Esophagus muscularis mucosa (tissue), 4 donors: ENCODE data around the gene PATL1. TPM values are rescaled to one million over a fixed set of nuclear protein-coding genes. Genes with fewer than 3 reads are reported as not detected.
"Not testable (repeated sequence)": the region's sequence is repeated elsewhere in the genome, so short reads cannot be mapped to it uniquely, and the experiment has no call there.

Source experiments
- DNase-seq: peaks from one replicate; pipeline ENCODE4 v3.0.0-alpha.2; 2017; ENCODE audit errors: extremely low spot score
- H3K27ac ChIP-seq, 4 donors: fragments of 200-600 bp; sonication (generic); replicated peaks in 1 of 4; 1 replicate in 3 of 4; 2 replicates in 1 of 4; pipeline ENCODE4 v1.5.1; 2016 to 2019; ENCODE audit warnings: mild to moderate bottlenecking in 1 of 4
- H3K27me3 ChIP-seq, 4 donors: fragments of 200-600 bp; sonication (generic); one replicate each; pipeline versions ENCODE4 v1.5.1 to v1.6.0; 2016 to 2019
- H3K36me3 ChIP-seq, 4 donors: fragments of 200-600 bp; sonication (generic); one replicate each; pipeline ENCODE4 v1.5.1; 2016 to 2019
- H3K4me1 ChIP-seq, 4 donors: fragments of 200-600 bp; sonication (generic); one replicate each; pipeline ENCODE4 v1.5.1; 2016 to 2019
- H3K4me3 ChIP-seq, 4 donors: fragments of 200-600 bp; sonication (generic); 1 replicate in 2 of 4; 2 replicates in 2 of 4; pipeline ENCODE4 v1.5.1; 2016 to 2019; ENCODE audit warnings: mild to moderate bottlenecking in 4 of 4, moderate library complexity in 1 of 4
- H3K9me3 ChIP-seq, 4 donors: fragments of 200-600 bp; sonication (generic); 1 replicate in 3 of 4; 2 replicates in 1 of 4; pipeline ENCODE4 v1.5.1; 2016 to 2019
- EP300 ChIP-seq: sonication (generic); formaldehyde crosslinking; IDR thresholded peaks from one replicate; pipeline ENCODE4 v1.6.1; 2017; ENCODE audit warnings: antibody characterized with exemption
- POLR2A ChIP-seq: fragments of 450-650 bp; IDR thresholded peaks from one replicate; pipeline ENCODE4 v1.6.1; 2017; ENCODE audit warnings: antibody characterized with exemption, moderate library complexity, mild to moderate bottlenecking, low read depth
- POLR2AphosphoS5 ChIP-seq, 2 donors: sonication (generic); formaldehyde crosslinking; IDR thresholded peaks; one replicate each; pipeline ENCODE4 v1.6.1; 2017; ENCODE audit warnings: antibody characterized with exemption in 2 of 2
- WGBS: methylation state at CpG from one replicate; pipeline ENCODE4 v1.1.5; 2018; 5-methylcytosine and 5-hydroxymethylcytosine counted together
- intact Hi-C: fragments of 100-400 bp; cut with DNase I; formaldehyde crosslinking; loops from one replicate; pipeline ENCODE4 v1.15.1; 2023
- total RNA-seq, 4 donors: library from RNA; depleted of rRNA; stranded (reverse); fragments of >200 nt; gene quantifications; one replicate each; pipeline versions ENCODE4 v1.1.0 to v1.2.1, GENCODE V29; 2016
- TF ChIP-seq, protein P1 (sequence below), 3 experiments: fragments of 200-600 bp in 2 of 3; fragments of 450-650 bp in 1 of 3; sonication (generic) in 2 of 3; IDR thresholded peaks; one replicate each; pipeline ENCODE4 v1.5.1; 2017 to 2019; ENCODE audit warnings: antibody characterized with exemption in 3 of 3, mild to moderate bottlenecking in 2 of 3, moderate library complexity in 1 of 3

Gene PATL1
- total RNA-seq, 4 donors from 2014 or later = 12.5 to 18.5 (median 16.1) TPM

- no peak overlapping the region for H3K4me3 ChIP-seq
Observed at GRCh38 chr11:59698506-59698905, 29.7 kb upstream of the PATL1 start.

DNA sequence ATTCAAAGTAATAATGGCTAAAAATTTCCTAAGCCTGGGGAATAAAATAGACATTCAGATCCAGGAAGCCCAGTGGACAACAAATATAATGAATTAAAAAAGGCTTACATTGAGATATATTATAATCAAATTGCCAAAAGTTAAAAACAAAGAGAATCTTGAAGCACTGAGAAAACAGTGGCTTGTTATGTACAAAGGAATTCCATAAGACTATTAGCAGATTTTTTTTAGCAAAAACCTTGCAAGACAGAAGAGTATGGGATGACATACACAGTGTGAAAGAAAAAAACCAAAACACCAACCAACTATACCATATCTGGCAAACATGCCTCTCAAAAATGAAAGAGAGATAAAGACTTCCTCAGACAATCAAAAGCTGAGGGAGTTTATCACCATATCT is 24.1 kb upstream of the PATL1 start:
- no peak for DNase-seq
- Histone ChIP-seq H3K27ac (no peak overlapping the region), H3K9me3 (peaks cover 0 to 22% (median 11%) of the 10 kb centered on the region in 4 donors), H3K4me1 (no peaks in the 10 kb centered on the region), H3K27me3 (peaks cover 0 to 9% (median 0%) of the 10 kb centered on the region in 4 donors), H3K36me3 (no peaks in the 10 kb centered on the region), H3K4me3 (no peak overlapping the region)
- TF ChIP-seq, protein P1, sequence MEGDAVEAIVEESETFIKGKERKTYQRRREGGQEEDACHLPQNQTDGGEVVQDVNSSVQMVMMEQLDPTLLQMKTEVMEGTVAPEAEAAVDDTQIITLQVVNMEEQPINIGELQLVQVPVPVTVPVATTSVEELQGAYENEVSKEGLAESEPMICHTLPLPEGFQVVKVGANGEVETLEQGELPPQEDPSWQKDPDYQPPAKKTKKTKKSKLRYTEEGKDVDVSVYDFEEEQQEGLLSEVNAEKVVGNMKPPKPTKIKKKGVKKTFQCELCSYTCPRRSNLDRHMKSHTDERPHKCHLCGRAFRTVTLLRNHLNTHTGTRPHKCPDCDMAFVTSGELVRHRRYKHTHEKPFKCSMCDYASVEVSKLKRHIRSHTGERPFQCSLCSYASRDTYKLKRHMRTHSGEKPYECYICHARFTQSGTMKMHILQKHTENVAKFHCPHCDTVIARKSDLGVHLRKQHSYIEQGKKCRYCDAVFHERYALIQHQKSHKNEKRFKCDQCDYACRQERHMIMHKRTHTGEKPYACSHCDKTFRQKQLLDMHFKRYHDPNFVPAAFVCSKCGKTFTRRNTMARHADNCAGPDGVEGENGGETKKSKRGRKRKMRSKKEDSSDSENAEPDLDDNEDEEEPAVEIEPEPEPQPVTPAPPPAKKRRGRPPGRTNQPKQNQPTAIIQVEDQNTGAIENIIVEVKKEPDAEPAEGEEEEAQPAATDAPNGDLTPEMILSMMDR (IDR thresholded peaks at IDR 0.05) = no peak
- TF ChIP-seq POLR2A (no peak), EP300 (no peak), POLR2AphosphoS5 (IDR thresholded peaks at IDR 0.05) (no peak)
- intact Hi-C loops = no loop called here

More at GRCh38 chr11:59698506-59698905, 29.7 kb upstream of the PATL1 start:
- H3K4me1 ChIP-seq = no peaks in the 10 kb centered on the region
- DNase-seq = no peak
- no peak overlapping the region for H3K27ac ChIP-seq
- H3K36me3 ChIP-seq = no peaks in the 10 kb centered on the region
- no peaks in the 10 kb centered on the region for H3K27me3 ChIP-seq
- peaks cover 0 to 7% (median under 1%) of the 10 kb centered on the region in 4 donors for H3K9me3 ChIP-seq
- no peak for TF ChIP-seq POLR2AphosphoS5 (IDR thresholded peaks at IDR 0.05)
- no peak for TF ChIP-seq POLR2A
- TF ChIP-seq, protein P1 (IDR thresholded peaks at IDR 0.05) = no peak
- TF ChIP-seq EP300 = no peak
- intact Hi-C loops = no loop called here

DNA sequence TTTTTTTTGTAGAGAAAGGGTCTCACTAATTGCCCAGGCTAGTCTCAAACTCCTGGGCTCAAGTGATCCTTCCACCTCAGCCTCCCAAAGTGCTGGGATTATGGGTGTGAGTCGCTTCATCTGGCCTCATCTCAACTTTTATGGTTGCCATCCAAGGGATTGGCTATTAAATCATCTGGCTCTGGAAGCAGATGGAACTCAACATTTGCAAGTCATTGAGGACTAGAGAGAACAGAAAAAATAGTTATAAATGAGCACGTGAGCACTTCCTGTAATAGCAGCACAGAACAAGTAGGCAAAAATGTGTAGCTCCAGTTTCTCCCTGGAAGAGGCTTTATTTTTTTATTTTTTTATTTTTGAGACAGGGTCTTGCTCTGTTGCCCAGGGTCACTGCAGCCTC is 22.3 kb upstream of the PATL1 start:
- no peaks in the 10 kb centered on the region for H3K36me3 ChIP-seq
- no peak overlapping the region for H3K27ac ChIP-seq
- no peak overlapping the region for H3K4me3 ChIP-seq
- WGBS = 73% methylated on average over 2 of the region's 2 CpGs
- no peaks in the 10 kb centered on the region for H3K4me1 ChIP-seq
- peaks cover 0 to 9% (median 0%) of the 10 kb centered on the region in 4 donors for H3K27me3 ChIP-seq
- intact Hi-C loops = no loop called here
- no peak for DNase-seq
- H3K9me3 ChIP-seq = peaks cover 0 to 22% (median 11%) of the 10 kb centered on the region in 4 donors
- TF ChIP-seq, protein P1 (IDR thresholded peaks at IDR 0.05) = no peak
- TF ChIP-seq EP300 = no peak
- no peak for TF ChIP-seq POLR2AphosphoS5 (IDR thresholded peaks at IDR 0.05)
- no peak for TF ChIP-seq POLR2A

GRCh38 chr11:59689015-59689414 is 20.2 kb upstream of the PATL1 start:
- no peak overlapping the region for H3K27ac ChIP-seq
- H3K9me3 ChIP-seq = peaks cover 0 to 27% (median 11%) of the 10 kb centered on the region in 4 donors
- no peaks in the 10 kb centered on the region for H3K36me3 ChIP-seq
- no peak for DNase-seq
- peaks cover 0 to 9% (median 0%) of the 10 kb centered on the region in 4 donors for H3K27me3 ChIP-seq
- TF ChIP-seq, protein P1 (IDR thresholded peaks at IDR 0.05) = no peak
- TF ChIP-seq POLR2A (no peak), POLR2AphosphoS5 (IDR thresholded peaks at IDR 0.05) (no peak), EP300 (no peak)
- H3K4me1 ChIP-seq = no peaks in the 10 kb centered on the region
- H3K4me3 ChIP-seq = no peak overlapping the region
- intact Hi-C loops = no loop called here
- 78% methylated on average over 3 of the region's 3 CpGs for WGBS

DNA sequence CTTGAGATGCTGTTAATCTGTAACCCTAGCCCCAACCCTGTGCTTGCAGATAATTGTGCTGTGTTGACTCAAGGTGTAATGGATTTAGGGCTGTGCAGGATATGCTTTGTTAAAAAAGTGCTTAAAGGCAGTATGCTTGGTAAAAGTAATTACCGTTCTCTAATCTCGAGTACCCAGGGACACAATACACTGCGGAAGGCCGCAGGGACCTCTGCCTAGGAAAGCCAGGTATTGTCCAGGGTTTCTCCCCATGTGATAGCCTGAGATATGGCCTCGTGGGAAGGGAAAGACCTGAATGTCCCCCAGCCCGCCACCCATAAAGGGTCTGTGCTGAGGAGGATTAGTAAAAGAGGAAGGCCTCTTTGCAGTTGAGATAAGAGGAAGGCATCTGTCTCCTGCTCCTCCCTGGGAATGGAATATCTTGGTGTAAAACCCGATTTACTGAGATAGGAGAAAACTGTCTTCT is 12.5 kb upstream of the PATL1 start:
- H3K9me3 ChIP-seq, H3K27me3 ChIP-seq, H3K27ac ChIP-seq, H3K4me3 ChIP-seq, H3K36me3 ChIP-seq, intact Hi-C loops, DNase-seq, H3K4me1 ChIP-seq: not testable (repeated sequence)
- 87% methylated on average over 6 of the region's 7 CpGs for WGBS
